ENCODE data around the gene CEMIP. TPM values are rescaled to one million over a fixed set of nuclear protein-coding genes. Genes with fewer than 3 reads are reported as not detected.

The CEMIP gene
- total RNA-seq, 1 donor from 2014 or later: 5.3 TPM

- TF ChIP-seq CTCF (IDR thresholded peaks at IDR 0.05; ENCODE audit: insufficient read depth, low read length, severe bottlenecking): no peak
- FAIRE-seq (no peak), DNase-seq (ENCODE audit: low read depth) (no peak)
- peak overlapping the region; percentile 92 for H3K4me3 ChIP-seq (ENCODE audit: low read depth, low read length)
- peaks cover 2% of the 10 kb centered on the region for H3K36me3 ChIP-seq (ENCODE audit: control insufficient read depth, insufficient read depth, low read length)
- H3K27me3 ChIP-seq (ENCODE audit: control insufficient read depth, insufficient read depth, low read length): no peaks in the 10 kb centered on the region
Observed at GRCh38 chr15:80988148-80988796, 209.1 kb downstream of the CEMIP start.

GRCh38 chr15:80989081-80989517, 209.9 kb downstream of the CEMIP start:
- Histone ChIP-seq H3K4me3 (ENCODE audit: low read depth, low read length) (peak overlapping the region; percentile 92), H3K27me3 (ENCODE audit: control insufficient read depth, insufficient read depth, low read length) (no peaks in the 10 kb centered on the region), H3K36me3 (ENCODE audit: control insufficient read depth, insufficient read depth, low read length) (peaks cover 2% of the 10 kb centered on the region)
- DNase-seq (ENCODE audit: low read depth): no peak
- TF ChIP-seq CTCF (IDR thresholded peaks at IDR 0.05; ENCODE audit: insufficient read depth, low read length, severe bottlenecking): no peak
- FAIRE-seq: no peak

- TF ChIP-seq CTCF (IDR thresholded peaks at IDR 0.05; ENCODE audit: insufficient read depth, low read length, severe bottlenecking): no peak
- FAIRE-seq: no peak
Observed at GRCh38 chr15:80989518-80990478, 210.6 kb downstream of the CEMIP start, which contains the start of gene MESD. TSS of gene MESD (minus strand) at chr15:80989819. CDS start at chr15:80989791, 28 bp downstream.

GRCh38 chr15:80990955-80991354, 211.8 kb downstream of the CEMIP start:
- no peaks in the 10 kb centered on the region for H3K36me3 ChIP-seq (ENCODE audit: control insufficient read depth, insufficient read depth, low read length)
- no peaks in the 10 kb centered on the region for H3K27me3 ChIP-seq (ENCODE audit: control insufficient read depth, insufficient read depth, low read length)
- FAIRE-seq (no peak), DNase-seq (ENCODE audit: low read depth) (no peak)
- no peak overlapping the region for H3K4me3 ChIP-seq (ENCODE audit: low read depth, low read length)
- TF ChIP-seq CTCF (IDR thresholded peaks at IDR 0.05; ENCODE audit: insufficient read depth, low read length, severe bottlenecking): no peak

More at GRCh38 chr15:80989518-80990478, 210.6 kb downstream of the CEMIP start, which contains the start of gene MESD:
- Histone ChIP-seq H3K4me3 (ENCODE audit: low read depth, low read length) (peak within 1 kb of the TSS; percentile 92), H3K36me3 (ENCODE audit: control insufficient read depth, insufficient read depth, low read length) (peaks cover 2% of the 10 kb centered on the region), H3K27me3 (ENCODE audit: control insufficient read depth, insufficient read depth, low read length) (no peaks in the 10 kb centered on the region)
- DNase-seq (ENCODE audit: low read depth): peak; percentile 82

GRCh38 chr15:80991421-80991820, 212.3 kb downstream of the CEMIP start:
- Histone ChIP-seq H3K27me3 (ENCODE audit: control insufficient read depth, insufficient read depth, low read length) (no peaks in the 10 kb centered on the region), H3K4me3 (ENCODE audit: low read depth, low read length) (no peak overlapping the region), H3K36me3 (ENCODE audit: control insufficient read depth, insufficient read depth, low read length) (no peaks in the 10 kb centered on the region)
- DNase-seq (ENCODE audit: low read depth) (peak; percentile 41), FAIRE-seq (no peak)
- no peak for TF ChIP-seq CTCF (IDR thresholded peaks at IDR 0.05; ENCODE audit: insufficient read depth, low read length, severe bottlenecking)

All from bronchial epithelial cell (primary cell).